KMS-11 (cell line): Measurements from ENCODE around the gene NDUFC1.

Source experiments
- H2AFZ ChIP-seq: fragments of 200-600 bp; sonication (generic); 2 replicates; pipeline ENCODE4 v1.6.1; 2016; ENCODE audit warnings: antibody characterized with exemption, mixed run types, low read depth
- H3K27ac ChIP-seq: fragments of 200-600 bp; sonication (generic); 2 replicates; pipeline ENCODE4 v1.6.1; 2016; ENCODE audit warnings: mild to moderate bottlenecking, mixed run types
- H3K27me3 ChIP-seq: fragments of 200-600 bp; sonication (generic); 2 replicates; pipeline ENCODE4 v1.6.1; 2017; ENCODE audit warnings: mild to moderate bottlenecking, low read depth, mixed run types, moderate library complexity; ENCODE audit not compliant: insufficient read depth
- H3K36me3 ChIP-seq: fragments of 200-600 bp; sonication (generic); 2 replicates; pipeline ENCODE4 v1.6.1; 2017; ENCODE audit warnings: mild to moderate bottlenecking, mixed run types; ENCODE audit not compliant: insufficient read depth
- H3K4me1 ChIP-seq: fragments of 200-600 bp; sonication (generic); 2 replicates; pipeline ENCODE4 v1.6.1; 2016; ENCODE audit warnings: mild to moderate bottlenecking, low read depth, mixed run types; ENCODE audit not compliant: poor library complexity, severe bottlenecking
- H3K4me2 ChIP-seq: fragments of 200-600 bp; sonication (generic); 2 replicates; pipeline ENCODE4 v1.7.0; 2016; ENCODE audit warnings: mild to moderate bottlenecking, mixed run types
- H3K4me3 ChIP-seq: fragments of 200-600 bp; sonication (generic); IDR thresholded peaks from 2 replicates; pipeline ENCODE4 v1.6.1; 2017; ENCODE audit warnings: low read depth, low read length, mixed read lengths; ENCODE audit not compliant: insufficient read depth
- H3K79me2 ChIP-seq: fragments of 200-600 bp; sonication (generic); 2 replicates; pipeline ENCODE4 v1.6.1; 2016; ENCODE audit warnings: low read depth, mixed run types; ENCODE audit not compliant: insufficient read depth
- H3K9ac ChIP-seq: fragments of 200-600 bp; sonication (generic); 2 replicates; pipeline ENCODE4 v1.6.1; 2016; ENCODE audit warnings: mild to moderate bottlenecking, mixed run types
- H4K20me1 ChIP-seq: fragments of 200-600 bp; sonication (generic); 2 replicates; pipeline ENCODE4 v1.6.1; 2016; ENCODE audit warnings: mild to moderate bottlenecking, mixed run types; ENCODE audit not compliant: insufficient read depth
- TF ChIP-seq, protein P1 (sequence below): fragments of 200-600 bp; sonication (generic); conservative IDR thresholded peaks from 2 replicates; pipeline ENCODE4 v1.6.1; 2017; ENCODE audit warnings: low read depth, mild to moderate bottlenecking, antibody characterized with exemption, low read length, moderate library complexity, mixed read lengths

The NDUFC1 gene

DNA sequence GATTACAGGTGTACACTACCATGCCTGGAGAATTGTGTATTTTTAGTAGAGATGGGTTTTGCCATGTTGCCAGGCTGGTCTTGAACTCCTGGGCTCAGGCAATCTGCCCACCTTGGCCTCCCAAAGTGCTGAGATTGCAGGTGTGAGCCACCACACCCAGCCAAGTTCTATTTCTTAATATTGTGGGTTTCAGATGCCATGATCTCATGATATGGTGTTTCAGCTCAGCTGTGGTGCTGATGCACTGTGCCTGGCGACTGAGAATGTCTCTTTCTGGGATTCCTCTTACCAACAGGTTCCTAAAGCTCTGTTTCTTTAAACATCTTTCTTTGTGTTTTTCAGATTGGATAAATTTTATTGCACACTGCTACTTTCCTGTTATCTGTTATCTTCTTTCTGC is 17.3 kb upstream of the NDUFC1 start:
- Histone ChIP-seq H3K9ac (no peak overlapping the region), H3K36me3 (no peaks in the 10 kb centered on the region), H3K27ac (peak overlapping the region; percentile 31), H3K4me3 (no peak overlapping the region), H3K4me1 (peaks cover 87% of the 10 kb centered on the region), H3K4me2 (peak overlapping the region; percentile 18), H3K79me2 (peaks cover 100% of the 10 kb centered on the region), H4K20me1 (peaks cover 35% of the 10 kb centered on the region), H3K27me3 (no peaks in the 10 kb centered on the region), H2AFZ (no peak overlapping the region)
- TF ChIP-seq, protein P1, sequence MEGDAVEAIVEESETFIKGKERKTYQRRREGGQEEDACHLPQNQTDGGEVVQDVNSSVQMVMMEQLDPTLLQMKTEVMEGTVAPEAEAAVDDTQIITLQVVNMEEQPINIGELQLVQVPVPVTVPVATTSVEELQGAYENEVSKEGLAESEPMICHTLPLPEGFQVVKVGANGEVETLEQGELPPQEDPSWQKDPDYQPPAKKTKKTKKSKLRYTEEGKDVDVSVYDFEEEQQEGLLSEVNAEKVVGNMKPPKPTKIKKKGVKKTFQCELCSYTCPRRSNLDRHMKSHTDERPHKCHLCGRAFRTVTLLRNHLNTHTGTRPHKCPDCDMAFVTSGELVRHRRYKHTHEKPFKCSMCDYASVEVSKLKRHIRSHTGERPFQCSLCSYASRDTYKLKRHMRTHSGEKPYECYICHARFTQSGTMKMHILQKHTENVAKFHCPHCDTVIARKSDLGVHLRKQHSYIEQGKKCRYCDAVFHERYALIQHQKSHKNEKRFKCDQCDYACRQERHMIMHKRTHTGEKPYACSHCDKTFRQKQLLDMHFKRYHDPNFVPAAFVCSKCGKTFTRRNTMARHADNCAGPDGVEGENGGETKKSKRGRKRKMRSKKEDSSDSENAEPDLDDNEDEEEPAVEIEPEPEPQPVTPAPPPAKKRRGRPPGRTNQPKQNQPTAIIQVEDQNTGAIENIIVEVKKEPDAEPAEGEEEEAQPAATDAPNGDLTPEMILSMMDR, result no peak

GRCh38 chr4:139317635-139318034 is 15.4 kb upstream of the NDUFC1 start:
- Histone ChIP-seq H3K4me3 (no peak overlapping the region), H4K20me1 (peaks cover 45% of the 10 kb centered on the region), H3K4me1 (peaks cover 88% of the 10 kb centered on the region), H3K4me2 (no peak overlapping the region), H3K27me3 (no peaks in the 10 kb centered on the region), H3K9ac (no peak overlapping the region), H2AFZ (no peak overlapping the region), H3K36me3 (no peaks in the 10 kb centered on the region), H3K79me2 (peaks cover 100% of the 10 kb centered on the region), H3K27ac (no peak overlapping the region)
- TF ChIP-seq, protein P1, result no peak

GRCh38 chr4:139316733-139317132 is 14.5 kb upstream of the NDUFC1 start:
- no peaks in the 10 kb centered on the region for H3K36me3 ChIP-seq
- peaks cover 54% of the 10 kb centered on the region for H4K20me1 ChIP-seq
- H3K27me3 ChIP-seq, result no peaks in the 10 kb centered on the region
- no peak overlapping the region for H2AFZ ChIP-seq
- H3K79me2 ChIP-seq, result peaks cover 100% of the 10 kb centered on the region
- peaks cover 88% of the 10 kb centered on the region for H3K4me1 ChIP-seq
- no peak overlapping the region for H3K27ac ChIP-seq
- TF ChIP-seq, protein P1, result no peak
- H3K4me3 ChIP-seq, result no peak overlapping the region
- no peak overlapping the region for H3K9ac ChIP-seq
- no peak overlapping the region for H3K4me2 ChIP-seq

- Histone ChIP-seq H3K4me1 (peaks cover 88% of the 10 kb centered on the region), H3K36me3 (no peaks in the 10 kb centered on the region), H3K9ac (no peak overlapping the region), H3K27ac (no peak overlapping the region), H3K27me3 (no peaks in the 10 kb centered on the region), H4K20me1 (peaks cover 56% of the 10 kb centered on the region), H3K4me2 (no peak overlapping the region), H3K4me3 (no peak overlapping the region), H2AFZ (no peak overlapping the region), H3K79me2 (peaks cover 100% of the 10 kb centered on the region)
- TF ChIP-seq, protein P1, result no peak
Observed at GRCh38 chr4:139315221-139315675, 13.0 kb upstream of the NDUFC1 start.
